SK-N-SH (cell line): Measurements from ENCODE around the gene RGS7BP. TPM values are rescaled to one million over a fixed set of nuclear protein-coding genes. Genes with fewer than 3 reads are reported as not detected.

ENCODE experiments used
- CTCF ChIA-PET: fragments of 300-600, 350-600 bp; formaldehyde crosslinking; extraction: SDS; loops from one replicate; lab custom pipeline; 2021; lab: Yijun Ruan, JAX
- POLR2A ChIA-PET: fragments of 350-600 bp; sonication (Branson Sonifier 250); formaldehyde crosslinking; extraction: SDS; loops from one replicate; lab custom pipeline; 2020; ENCODE audit warnings: antibody characterized with exemption, inconsistent platforms; lab: Yijun Ruan, JAX
- DNase-seq: peaks from one replicate; pipeline ENCODE4 v3.0.0; 2012
- H2AFZ ChIP-seq: fragments of 200-600 bp; sonication (generic); 2 replicates; pipeline ENCODE4 v1.8.1; 2016; ENCODE audit warnings: antibody characterized with exemption, mild to moderate bottlenecking, low read depth
- H3F3A ChIP-seq: fragments of 200-600 bp; sonication (generic); replicated peaks from 2 replicates; pipeline ENCODE3; 2016; ENCODE audit warnings: antibody characterized with exemption, mild to moderate bottlenecking; ENCODE audit not compliant: insufficient read depth
- H3K27ac ChIP-seq, 2 experiments: fragments of 200-500 bp in 1 of 2; fragments of 200-600 bp in 1 of 2; sonication (Bioruptor generic) in 1 of 2; sonication (generic), shearing (Covaris generic) in 1 of 2; 2 replicates each; pipeline versions ENCODE4 v1.5.1 to v1.6.1; 2014 to 2016; ENCODE audit warnings: low read depth in 2 of 2, inconsistent platforms in 1 of 2, low read length in 1 of 2, mild to moderate bottlenecking in 1 of 2, mixed read lengths in 1 of 2
- H3K27me3 ChIP-seq: fragments of 200-600 bp; sonication (generic), shearing (Covaris generic); 2 replicates; pipeline ENCODE4 v1.6.1; 2016; ENCODE audit warnings: mixed run types; ENCODE audit not compliant: insufficient read depth
- H3K36me3 ChIP-seq, 2 experiments: fragments of 200-500 bp in 1 of 2; fragments of 200-600 bp in 1 of 2; sonication (Bioruptor generic) in 1 of 2; sonication (generic) in 1 of 2; replicated peaks in 1 of 2; 2 replicates each; pipeline versions ENCODE3 to v1.5.1; 2014 to 2016; ENCODE audit warnings: low read length in 1 of 2, mild to moderate bottlenecking in 1 of 2; ENCODE audit not compliant: insufficient read depth in 2 of 2, control insufficient read depth in 1 of 2
- H3K4me1 ChIP-seq, 2 experiments: fragments of 200-500 bp in 1 of 2; fragments of 200-600 bp in 1 of 2; sonication (Bioruptor generic) in 1 of 2; sonication (generic), shearing (Covaris generic) in 1 of 2; 2 replicates each; pipeline versions ENCODE4 v1.5.1 to v1.6.1; 2014 to 2016; ENCODE audit warnings: low read depth in 1 of 2, low read length in 1 of 2, mixed run types in 1 of 2; ENCODE audit not compliant: insufficient read depth in 2 of 2, control insufficient read depth in 1 of 2
- H3K4me2 ChIP-seq: fragments of 200-600 bp; sonication (generic), shearing (Covaris generic); 2 replicates; pipeline ENCODE4 v1.6.1; 2017; ENCODE audit warnings: mixed run types
- H3K4me3 ChIP-seq, 2 experiments: fragments of 200-500 bp in 1 of 2; fragments of 200-600 bp in 1 of 2; sonication (Bioruptor generic) in 1 of 2; sonication (generic), shearing (Covaris generic) in 1 of 2; 2 replicates each; pipeline versions ENCODE4 v1.5.1 to v1.8.1; 2014 to 2016; ENCODE audit warnings: low read depth in 2 of 2, inconsistent platforms in 1 of 2, low read length in 1 of 2, mild to moderate bottlenecking in 1 of 2, mixed read lengths in 1 of 2, moderate library complexity in 1 of 2
- H3K79me2 ChIP-seq: fragments of 200-600 bp; sonication (generic); 2 replicates; pipeline ENCODE4 v1.8.1; 2017; ENCODE audit warnings: mild to moderate bottlenecking; ENCODE audit not compliant: insufficient read depth
- H3K9ac ChIP-seq: fragments of 200-600 bp; sonication (generic); 2 replicates; pipeline ENCODE4 v1.6.1; 2017; ENCODE audit warnings: mixed run types
- H3K9me2 ChIP-seq: fragments of 200-600 bp; sonication (generic); 2 replicates; pipeline ENCODE4 v1.6.1; 2017; ENCODE audit warnings: mixed run types
- H3K9me3 ChIP-seq: fragments of 200-600 bp; sonication (generic); 2 replicates; pipeline ENCODE4 v1.6.1; 2017; ENCODE audit warnings: mixed run types, mild to moderate bottlenecking, moderate library complexity
- H4K20me1 ChIP-seq: fragments of 200-600 bp; sonication (generic); 2 replicates; pipeline ENCODE4 v1.6.1; 2017; ENCODE audit warnings: mild to moderate bottlenecking, mixed run types; ENCODE audit not compliant: insufficient read depth
- ELF1 ChIP-seq: IDR thresholded peaks from 2 replicates; pipeline ENCODE4 v1.4.0; 2012
- EP300 ChIP-seq, 2 experiments: IDR thresholded peaks; 2 replicates each; pipeline versions ENCODE4 v1.4.0 to v1.6.1; 2012; ENCODE audit warnings: borderline replicate concordance in 1 of 2, low read depth in 1 of 2, low read length in 1 of 2
- MXI1 ChIP-seq: IDR thresholded peaks from 2 replicates; pipeline ENCODE4 v1.6.1; 2012; ENCODE audit warnings: mild to moderate bottlenecking, low read depth, low read length, improper control_type of control experiment
- NFIC ChIP-seq: IDR thresholded peaks from 2 replicates; pipeline ENCODE4 v1.4.0; 2012; ENCODE audit warnings: borderline replicate concordance
- NRF1 ChIP-seq: IDR thresholded peaks from 2 replicates; pipeline ENCODE4 v1.6.1; 2012; ENCODE audit warnings: low read depth, mild to moderate bottlenecking, low read length
- POLR2AphosphoS5 ChIP-seq: IDR thresholded peaks from 2 replicates; pipeline ENCODE4 v1.6.1; 2012; ENCODE audit warnings: low read depth, low read length
- RCOR1 ChIP-seq: fragments of 150-350 bp; IDR thresholded peaks from 2 replicates; pipeline ENCODE4 v1.6.1; 2017; ENCODE audit warnings: antibody characterized with exemption, low read length
- RFX5 ChIP-seq: IDR thresholded peaks from 2 replicates; pipeline ENCODE4 v1.6.1; 2012; ENCODE audit warnings: mild to moderate bottlenecking, improper control_type of control experiment, low read length
- RXRA ChIP-seq: IDR thresholded peaks from 2 replicates; pipeline ENCODE4 v1.4.0; 2012; ENCODE audit warnings: low read depth, mild to moderate bottlenecking, borderline replicate concordance
- TAF1 ChIP-seq: IDR thresholded peaks from 2 replicates; pipeline ENCODE4 v1.6.1; 2012; ENCODE audit warnings: low read depth, mild to moderate bottlenecking, low read length, moderate library complexity, borderline replicate concordance
- TEAD4 ChIP-seq: IDR thresholded peaks from 2 replicates; pipeline ENCODE4 v1.4.0; 2012; ENCODE audit warnings: mild to moderate bottlenecking, borderline replicate concordance; ENCODE audit not compliant: insufficient read depth
- WGBS: methylation state at CpG from one replicate; pipeline ENCODE4 v1.1.6; 2017; ENCODE audit warnings: low lambda C conversion rate; 5-methylcytosine and 5-hydroxymethylcytosine counted together
- polyA plus RNA-seq, 3 experiments: library from polyadenylated mRNA; depleted of rRNA; stranded (reverse); fragments of >200 nt; gene quantifications; 2 replicates each; pipeline ENCODE4 v1.2.3, GENCODE V29; 2012
- TF ChIP-seq, protein P1 (sequence below): IDR thresholded peaks from 2 replicates; pipeline ENCODE4 v1.4.0; 2012; ENCODE audit warnings: low read depth, borderline replicate concordance
- TF ChIP-seq, protein P2 (sequence below): fragments of 150-350 bp; IDR thresholded peaks from 2 replicates; pipeline ENCODE4 v1.6.1; 2016; ENCODE audit warnings: mild to moderate bottlenecking, low read depth, low read length
- TF ChIP-seq, protein P3 (sequence below): IDR thresholded peaks from 2 replicates; pipeline ENCODE4 v1.4.0; 2012; ENCODE audit warnings: low read depth
- TF ChIP-seq, protein P4 (sequence below): fragments of 200-600 bp; sonication (generic); IDR thresholded peaks from 2 replicates; pipeline ENCODE4 v1.6.1; 2017; ENCODE audit warnings: antibody characterized with exemption, mild to moderate bottlenecking, moderate library complexity
- TF ChIP-seq, protein P5 (sequence below): IDR thresholded peaks from 2 replicates; pipeline ENCODE4; 2012
- TF ChIP-seq, protein P6 (sequence below): fragments of 150-350 bp; IDR thresholded peaks from 2 replicates; pipeline ENCODE4 v1.6.1; 2017; ENCODE audit warnings: antibody characterized with exemption, low read length, low read depth, borderline replicate concordance

Gene RGS7BP
- polyA plus RNA-seq, 1 of the 3 experiments (the other 2 are of a cell fraction): not detected

DNA sequence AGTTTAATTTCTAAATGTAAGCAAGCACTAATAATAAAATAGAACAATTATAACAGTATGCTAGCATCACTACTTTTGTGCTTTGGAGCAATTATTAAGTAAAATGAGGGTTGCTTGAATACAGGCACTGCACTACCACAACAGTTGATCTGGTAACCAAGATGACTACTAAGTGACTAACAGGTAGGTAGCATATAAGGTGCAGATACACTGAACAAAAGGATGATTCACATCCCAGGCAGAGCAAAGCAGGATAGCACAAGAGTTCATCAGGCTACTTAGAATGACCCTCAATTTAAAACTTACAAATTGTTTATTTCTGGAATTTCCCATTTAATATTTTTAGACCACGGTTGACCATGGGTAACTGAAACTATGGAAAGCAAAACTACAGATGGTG lies 48.0 kb upstream of the RGS7BP start:
- H3K9me3 ChIP-seq: no peaks in the 10 kb centered on the region
- H3K4me2 ChIP-seq: no peak overlapping the region
- H4K20me1 ChIP-seq: no peaks in the 10 kb centered on the region
- ChIA-PET CTCF (no interaction called here), POLR2A (no interaction called here)
- H3K79me2 ChIP-seq: no peaks in the 10 kb centered on the region
- H3K4me1 ChIP-seq: no peaks in the 10 kb centered on the region
- DNase-seq: no peak
- H3K27me3 ChIP-seq: no peaks in the 10 kb centered on the region
- H3K9ac ChIP-seq: no peak overlapping the region
- 0 out of 2 replicates have a peak, but pooled peaks cover 3% of the 10 kb centered on the region for H3K9me2 ChIP-seq
- no peaks in the 10 kb centered on the region for H3K36me3 ChIP-seq
- no peak overlapping the region for H2AFZ ChIP-seq
- TF ChIP-seq, protein P1, sequence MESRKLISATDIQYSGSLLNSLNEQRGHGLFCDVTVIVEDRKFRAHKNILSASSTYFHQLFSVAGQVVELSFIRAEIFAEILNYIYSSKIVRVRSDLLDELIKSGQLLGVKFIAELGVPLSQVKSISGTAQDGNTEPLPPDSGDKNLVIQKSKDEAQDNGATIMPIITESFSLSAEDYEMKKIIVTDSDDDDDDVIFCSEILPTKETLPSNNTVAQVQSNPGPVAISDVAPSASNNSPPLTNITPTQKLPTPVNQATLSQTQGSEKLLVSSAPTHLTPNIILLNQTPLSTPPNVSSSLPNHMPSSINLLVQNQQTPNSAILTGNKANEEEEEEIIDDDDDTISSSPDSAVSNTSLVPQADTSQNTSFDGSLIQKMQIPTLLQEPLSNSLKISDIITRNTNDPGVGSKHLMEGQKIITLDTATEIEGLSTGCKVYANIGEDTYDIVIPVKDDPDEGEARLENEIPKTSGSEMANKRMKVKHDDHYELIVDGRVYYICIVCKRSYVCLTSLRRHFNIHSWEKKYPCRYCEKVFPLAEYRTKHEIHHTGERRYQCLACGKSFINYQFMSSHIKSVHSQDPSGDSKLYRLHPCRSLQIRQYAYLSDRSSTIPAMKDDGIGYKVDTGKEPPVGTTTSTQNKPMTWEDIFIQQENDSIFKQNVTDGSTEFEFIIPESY: no peak
- 4% methylated on average over 1 of the region's 1 CpG for WGBS
- no peaks in the 10 kb centered on the region for H3F3A ChIP-seq
- no peak overlapping the region for H3K4me3 ChIP-seq
- no peak overlapping the region for H3K27ac ChIP-seq

DNA sequence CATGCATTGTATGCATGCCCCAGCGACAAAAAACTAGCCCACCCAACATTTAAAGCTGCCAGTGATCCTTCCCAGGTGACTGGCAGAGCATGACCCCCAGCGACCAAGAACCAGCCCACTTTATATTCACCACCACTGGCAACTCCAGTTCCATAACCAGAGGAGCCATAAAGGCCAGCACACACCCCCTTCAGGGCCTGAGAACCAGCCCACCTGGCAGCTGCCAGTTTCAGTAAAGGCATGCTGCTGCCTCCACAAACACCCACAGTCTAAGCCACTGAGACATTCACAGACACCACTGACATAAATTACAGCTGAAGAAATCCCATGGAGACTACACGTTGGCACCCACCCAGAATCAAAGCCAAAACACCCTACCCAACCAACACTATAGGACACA lies 46.9 kb upstream of the RGS7BP start:
- WGBS: 0% methylated on average over 3 of the region's 3 CpGs
- H4K20me1 ChIP-seq: no peaks in the 10 kb centered on the region
- H3K79me2 ChIP-seq: no peaks in the 10 kb centered on the region
- no peak overlapping the region for H3K9ac ChIP-seq
- POLR2A ChIA-PET: no interaction called here
- H2AFZ ChIP-seq: no peak overlapping the region
- H3K4me1 ChIP-seq: no peaks in the 10 kb centered on the region
- no peak for DNase-seq
- H3K36me3 ChIP-seq: no peaks in the 10 kb centered on the region
- H3K4me2 ChIP-seq: no peak overlapping the region
- no peaks in the 10 kb centered on the region for H3K27me3 ChIP-seq
- H3K9me2 ChIP-seq: 0 out of 2 replicates have a peak, but pooled peaks cover 3% of the 10 kb centered on the region
- no peak overlapping the region for H3K27ac ChIP-seq
- no peaks in the 10 kb centered on the region for H3K9me3 ChIP-seq
- no peak overlapping the region for H3K4me3 ChIP-seq
- no peaks in the 10 kb centered on the region for H3F3A ChIP-seq
- CTCF ChIA-PET: no interaction called here
- no peak for TF ChIP-seq TEAD4
- TF ChIP-seq RFX5: no peak
- TF ChIP-seq RCOR1: no peak
- TF ChIP-seq MXI1: no peak
- TF ChIP-seq, protein P2, sequence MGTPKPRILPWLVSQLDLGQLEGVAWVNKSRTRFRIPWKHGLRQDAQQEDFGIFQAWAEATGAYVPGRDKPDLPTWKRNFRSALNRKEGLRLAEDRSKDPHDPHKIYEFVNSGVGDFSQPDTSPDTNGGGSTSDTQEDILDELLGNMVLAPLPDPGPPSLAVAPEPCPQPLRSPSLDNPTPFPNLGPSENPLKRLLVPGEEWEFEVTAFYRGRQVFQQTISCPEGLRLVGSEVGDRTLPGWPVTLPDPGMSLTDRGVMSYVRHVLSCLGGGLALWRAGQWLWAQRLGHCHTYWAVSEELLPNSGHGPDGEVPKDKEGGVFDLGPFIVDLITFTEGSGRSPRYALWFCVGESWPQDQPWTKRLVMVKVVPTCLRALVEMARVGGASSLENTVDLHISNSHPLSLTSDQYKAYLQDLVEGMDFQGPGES: no peak
- no peak for TF ChIP-seq TAF1
- TF ChIP-seq NRF1: no peak
- TF ChIP-seq POLR2AphosphoS5: no peak
- TF ChIP-seq EP300 (IDR thresholded peaks at IDR 0.05; ENCODE audit: borderline replicate concordance in 1 of 2, low read depth in 1 of 2, low read length in 1 of 2): no peak
- TF ChIP-seq, protein P3, sequence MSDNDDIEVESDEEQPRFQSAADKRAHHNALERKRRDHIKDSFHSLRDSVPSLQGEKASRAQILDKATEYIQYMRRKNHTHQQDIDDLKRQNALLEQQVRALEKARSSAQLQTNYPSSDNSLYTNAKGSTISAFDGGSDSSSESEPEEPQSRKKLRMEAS: no peak
- TF ChIP-seq, protein P4, sequence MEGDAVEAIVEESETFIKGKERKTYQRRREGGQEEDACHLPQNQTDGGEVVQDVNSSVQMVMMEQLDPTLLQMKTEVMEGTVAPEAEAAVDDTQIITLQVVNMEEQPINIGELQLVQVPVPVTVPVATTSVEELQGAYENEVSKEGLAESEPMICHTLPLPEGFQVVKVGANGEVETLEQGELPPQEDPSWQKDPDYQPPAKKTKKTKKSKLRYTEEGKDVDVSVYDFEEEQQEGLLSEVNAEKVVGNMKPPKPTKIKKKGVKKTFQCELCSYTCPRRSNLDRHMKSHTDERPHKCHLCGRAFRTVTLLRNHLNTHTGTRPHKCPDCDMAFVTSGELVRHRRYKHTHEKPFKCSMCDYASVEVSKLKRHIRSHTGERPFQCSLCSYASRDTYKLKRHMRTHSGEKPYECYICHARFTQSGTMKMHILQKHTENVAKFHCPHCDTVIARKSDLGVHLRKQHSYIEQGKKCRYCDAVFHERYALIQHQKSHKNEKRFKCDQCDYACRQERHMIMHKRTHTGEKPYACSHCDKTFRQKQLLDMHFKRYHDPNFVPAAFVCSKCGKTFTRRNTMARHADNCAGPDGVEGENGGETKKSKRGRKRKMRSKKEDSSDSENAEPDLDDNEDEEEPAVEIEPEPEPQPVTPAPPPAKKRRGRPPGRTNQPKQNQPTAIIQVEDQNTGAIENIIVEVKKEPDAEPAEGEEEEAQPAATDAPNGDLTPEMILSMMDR: no peak
- TF ChIP-seq, protein P5, sequence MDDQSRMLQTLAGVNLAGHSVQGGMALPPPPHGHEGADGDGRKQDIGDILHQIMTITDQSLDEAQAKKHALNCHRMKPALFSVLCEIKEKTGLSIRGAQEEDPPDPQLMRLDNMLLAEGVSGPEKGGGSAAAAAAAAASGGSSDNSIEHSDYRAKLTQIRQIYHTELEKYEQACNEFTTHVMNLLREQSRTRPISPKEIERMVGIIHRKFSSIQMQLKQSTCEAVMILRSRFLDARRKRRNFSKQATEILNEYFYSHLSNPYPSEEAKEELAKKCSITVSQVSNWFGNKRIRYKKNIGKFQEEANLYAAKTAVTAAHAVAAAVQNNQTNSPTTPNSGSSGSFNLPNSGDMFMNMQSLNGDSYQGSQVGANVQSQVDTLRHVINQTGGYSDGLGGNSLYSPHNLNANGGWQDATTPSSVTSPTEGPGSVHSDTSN: no peak
- TF ChIP-seq, protein P6, sequence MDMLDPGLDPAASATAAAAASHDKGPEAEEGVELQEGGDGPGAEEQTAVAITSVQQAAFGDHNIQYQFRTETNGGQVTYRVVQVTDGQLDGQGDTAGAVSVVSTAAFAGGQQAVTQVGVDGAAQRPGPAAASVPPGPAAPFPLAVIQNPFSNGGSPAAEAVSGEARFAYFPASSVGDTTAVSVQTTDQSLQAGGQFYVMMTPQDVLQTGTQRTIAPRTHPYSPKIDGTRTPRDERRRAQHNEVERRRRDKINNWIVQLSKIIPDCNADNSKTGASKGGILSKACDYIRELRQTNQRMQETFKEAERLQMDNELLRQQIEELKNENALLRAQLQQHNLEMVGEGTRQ: no peak
- no peak for TF ChIP-seq ELF1
- TF ChIP-seq RXRA: no peak
- no peak for TF ChIP-seq NFIC
